Measurements from ENCODE around the gene TUBGCP4. TPM values are rescaled to one million over a fixed set of nuclear protein-coding genes. Genes with fewer than 3 reads are reported as not detected.

TUBGCP4 gene
- total RNA-seq, result 6.1 and 10.3 TPM in 2 replicates

DNA sequence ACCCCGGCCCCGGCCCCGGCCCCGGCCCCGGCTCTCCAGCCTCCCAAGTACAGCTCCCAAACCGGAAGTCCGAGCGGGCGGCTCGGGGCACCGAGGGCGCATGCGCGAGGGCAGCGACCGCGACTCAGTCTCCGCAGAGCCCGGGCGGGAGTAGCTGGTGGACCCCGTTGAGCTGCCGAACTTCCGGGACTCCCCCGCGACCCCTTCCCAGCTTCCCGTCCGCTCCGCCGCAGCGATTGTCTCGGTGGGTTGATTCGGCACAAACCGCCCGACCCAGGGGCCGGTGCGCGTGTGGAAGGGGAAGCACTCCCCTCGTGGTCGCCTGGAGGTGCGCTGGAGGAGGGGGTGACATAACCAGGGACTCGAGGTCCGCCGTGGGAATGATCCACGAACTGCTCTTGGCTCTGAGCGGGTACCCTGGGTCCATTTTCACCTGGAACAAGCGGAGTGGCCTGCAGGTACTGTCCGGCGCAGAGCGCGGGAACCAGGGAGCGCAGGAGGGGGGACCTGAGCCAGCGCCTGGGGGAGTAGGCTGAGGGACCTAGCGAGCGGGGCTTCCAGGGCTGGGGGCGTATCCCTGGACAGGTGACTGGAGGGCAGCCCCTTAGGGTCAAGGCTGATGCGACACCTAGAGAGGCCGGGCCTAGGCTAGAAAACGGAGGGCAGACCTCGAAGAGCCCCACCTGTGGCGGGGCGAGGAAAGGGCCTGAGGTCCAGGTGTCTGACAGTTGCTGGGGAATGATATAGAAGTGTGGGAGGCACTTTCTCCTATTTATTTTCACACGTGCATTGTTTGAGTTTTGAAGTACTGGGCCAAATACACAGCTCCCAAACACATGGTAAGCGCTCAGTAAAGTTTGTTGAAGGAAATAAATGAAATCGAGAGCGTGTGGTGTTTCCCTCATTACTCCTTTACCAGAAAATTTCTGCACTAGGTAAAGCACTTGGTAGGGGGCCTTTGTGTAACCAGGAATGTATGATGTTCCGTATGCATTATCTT lies at the start of gene TUBGCP4, which contains the start of gene ZSCAN29:
Gene TUBGCP4 (plus strand): TSS at position 127 of the 1,000 bp plus-strand sequence. CDS start 254 bp downstream, at position 381.
Gene ZSCAN29 (minus strand): TSS at position 69 of the 1,000 bp plus-strand sequence. CDS start 1,130 bp downstream, outside the sequence.

DNA sequence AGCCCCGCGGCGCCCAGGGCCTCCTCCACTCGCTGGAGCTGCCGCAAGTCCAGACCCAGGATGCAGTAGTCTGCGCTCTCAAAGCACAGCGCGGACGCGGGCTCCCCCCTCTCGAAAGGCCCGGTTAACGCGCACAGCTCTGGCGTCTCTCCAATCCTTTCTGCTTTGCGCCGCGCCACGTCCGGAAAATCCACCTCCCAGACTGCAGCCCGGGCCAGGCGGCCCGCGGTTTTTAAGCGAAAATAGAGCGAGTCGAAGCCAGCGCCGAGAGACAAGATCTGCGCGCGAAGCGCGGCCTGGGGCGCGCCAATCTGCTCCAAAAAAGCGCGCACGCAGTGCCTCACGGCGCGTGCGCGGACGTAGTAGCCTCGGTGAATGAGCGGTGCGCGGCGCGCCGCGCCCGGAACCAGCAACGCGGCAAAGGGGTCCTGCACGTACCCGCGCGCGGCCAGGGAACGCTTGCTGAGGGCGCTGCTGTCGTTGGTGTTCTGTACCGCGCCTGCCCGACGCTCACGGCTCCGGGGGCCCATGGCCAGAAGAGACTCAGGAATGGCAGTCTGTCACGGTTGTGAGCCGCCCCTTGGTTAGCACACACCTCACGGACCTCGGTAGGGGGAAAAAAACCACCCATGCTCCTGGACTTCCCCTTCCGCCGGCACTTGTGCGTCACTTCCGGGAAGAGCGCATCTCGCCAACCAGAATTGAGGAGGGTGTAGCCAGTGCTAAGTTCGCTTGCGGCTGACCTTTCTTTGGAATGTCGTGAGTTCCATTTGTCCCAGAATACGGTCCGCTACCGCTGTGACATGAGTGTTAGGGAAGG lies 40.7 kb upstream of the TUBGCP4 start, which contains the start of gene LCMT2:
Gene LCMT2 (minus strand): TSS at position 614 of the 820 bp plus-strand sequence. CDS start 84 bp downstream, at position 530.

Other genes starting within 250 kb of the TUBGCP4 start
- gene TMEM62, start 237.5 kb upstream of the TUBGCP4 start, total RNA-seq, result 16.7 and 19.3 TPM in 2 replicates
- 84.0 and 92.3 TPM in 2 replicates for gene CCNDBP1, start 185.7 kb upstream of the TUBGCP4 start, total RNA-seq
- gene EPB42, start 150.1 kb upstream of the TUBGCP4 start, total RNA-seq, result not detected in 2 replicates
- gene TGM5, start 104.2 kb upstream of the TUBGCP4 start, total RNA-seq, result not detected in 2 replicates
- gene TGM7, start 68.8 kb upstream of the TUBGCP4 start, total RNA-seq, result not detected in 2 replicates
- 4.6 and 8.0 TPM in 2 replicates for gene LCMT2, start 40.5 kb upstream of the TUBGCP4 start, total RNA-seq
- gene ZSCAN29, start 58 bp upstream of the TUBGCP4 start, total RNA-seq, result 5.7 and 14.4 TPM in 2 replicates
- 38.9 and 52.3 TPM in 2 replicates for gene TP53BP1, start 122.1 kb downstream of the TUBGCP4 start, total RNA-seq
- gene MAP1A, start 146.5 kb downstream of the TUBGCP4 start, total RNA-seq, result 30.6 and 36.9 TPM in 2 replicates
- gene PPIP5K1, start 219.1 kb downstream of the TUBGCP4 start, total RNA-seq, result 6.6 and 15.2 TPM in 2 replicates
- gene CKMT1B, start 222.9 kb downstream of the TUBGCP4 start, total RNA-seq, result not detected in 2 replicates
- gene STRC, start 247.7 kb downstream of the TUBGCP4 start, total RNA-seq, result not detected in 2 replicates

Data from myometrial cell (primary cell).